T-cell (primary cell): ENCODE results near the gene SLC38A2. TPM values are rescaled to one million over a fixed set of nuclear protein-coding genes. Genes with fewer than 3 reads are reported as not detected.
"Not testable (repeated sequence)": the region's sequence is repeated elsewhere in the genome, so short reads cannot be mapped to it uniquely, and the experiment has no call there.

Experiments
- ATAC-seq, 4 experiments: fragments of 200-7000 bp in 3 of 4; fragments of 150-1000 bp in 1 of 4; cut with Tn5 transposase; replicated peaks in 1 of 4; 1 replicate in 3 of 4; 2 replicates in 1 of 4; pipeline ENCODE4 v1.10.0; 2021; ENCODE audit warnings: moderate library complexity in 3 of 4, mild to moderate bottlenecking in 2 of 4, moderate number of reproducible peaks in 1 of 4
- CTCF ChIA-PET, 2 donors: fragments of 300-600 bp; sonication (Branson Sonifier 250); formaldehyde crosslinking; loops; one replicate each; lab custom pipeline; 2022; ENCODE audit warnings: antibody characterized with exemption in 2 of 2; lab: Charles Lee
- POLR2A ChIA-PET, 2 donors: fragments of 300-600 bp; sonication (Branson Sonifier 250); formaldehyde crosslinking; loops; one replicate each; lab custom pipeline; 2022; ENCODE audit warnings: antibody characterized with exemption in 2 of 2; lab: Charles Lee
- DNase-seq, 35 experiments: peaks; one replicate each; pipeline versions ENCODE4 v3.0.0 to v3.0.0-alpha.2; 2013 to 2023
- H3K27ac ChIP-seq: one replicate; pipeline ENCODE4 v1.5.1; 2013; ENCODE audit warnings: low read length
- H3K27me3 ChIP-seq, 2 experiments: replicated peaks in 1 of 2; 1 replicate in 1 of 2; 2 replicates in 1 of 2; pipeline versions ENCODE4 v1.6.1 to v1.7.0; 2013; ENCODE audit warnings: low read length in 1 of 2, mixed read lengths in 1 of 2; ENCODE audit not compliant: control insufficient read depth in 2 of 2, insufficient read depth in 2 of 2; ENCODE audit errors: extremely low read depth in 1 of 2
- H3K36me3 ChIP-seq, 2 donors: 1 replicate in 1 of 2; 2 replicates in 1 of 2; pipeline versions ENCODE4 v1.6.1 to v1.7.0; 2013; ENCODE audit warnings: low read length in 1 of 2; ENCODE audit not compliant: control insufficient read depth in 2 of 2, insufficient read depth in 1 of 2; ENCODE audit errors: extremely low read depth in 1 of 2
- H3K4me1 ChIP-seq, 2 experiments: 1 replicate in 1 of 2; 2 replicates in 1 of 2; pipeline versions ENCODE4 v1.6.1 to v1.7.0; 2013; ENCODE audit warnings: low read length in 2 of 2, mixed read lengths in 1 of 2; ENCODE audit not compliant: insufficient read depth in 2 of 2, control insufficient read depth in 1 of 2; ENCODE audit errors: extremely low read depth in 1 of 2
- H3K4me3 ChIP-seq, 2 donors: 1 replicate in 1 of 2; 2 replicates in 1 of 2; pipeline versions ENCODE4 v1.5.1 to v1.7.0; 2013; ENCODE audit warnings: mild to moderate bottlenecking in 2 of 2, low read length in 1 of 2, moderate library complexity in 1 of 2; ENCODE audit not compliant: control insufficient read depth in 1 of 2; ENCODE audit errors: extremely low read depth in 1 of 2
- H3K9me3 ChIP-seq: 2 replicates; pipeline ENCODE4 v1.7.0; 2013
- H3K27ac Mint-ChIP-seq, 2 donors: one replicate each; pipeline ENCODE4 v1.8.0; 2020 to 2021; ENCODE audit warnings: mild to moderate bottlenecking in 2 of 2, mixed read lengths in 2 of 2
- H3K27me3 Mint-ChIP-seq, 2 donors: one replicate each; pipeline ENCODE4 v1.8.0; 2021 to 2022; ENCODE audit warnings: mixed read lengths in 2 of 2
- H3K36me3 Mint-ChIP-seq: one replicate; pipeline ENCODE4 v1.8.0; 2021; ENCODE audit warnings: mixed read lengths
- H3K4me1 Mint-ChIP-seq, 3 donors: one replicate each; pipeline ENCODE4 v1.8.0; 2020 to 2022; ENCODE audit warnings: mixed read lengths in 3 of 3, mild to moderate bottlenecking in 1 of 3
- H3K4me3 Mint-ChIP-seq, 3 donors: one replicate each; pipeline ENCODE4 v1.8.0; 2020 to 2022; ENCODE audit warnings: mild to moderate bottlenecking in 3 of 3, mixed read lengths in 3 of 3, moderate library complexity in 3 of 3
- H3K9me3 Mint-ChIP-seq, 3 donors: one replicate each; pipeline ENCODE4 v1.8.0; 2020 to 2022; ENCODE audit warnings: mixed read lengths in 3 of 3
- WGBS: methylation state at CpG from one replicate; pipeline ENCODE4 v1.1.5; 2013; ENCODE audit warnings: missing lambda C conversion rate; ENCODE audit not compliant: insufficient coverage; 5-methylcytosine and 5-hydroxymethylcytosine counted together
- total RNA-seq, 35 experiments: library from RNA in 6 of 35; stranded (reverse) in 6 of 35; fragments of 120-200 nt in 1 of 35; gene quantifications; one replicate each; pipeline versions ENCODE4 v1.2.1 to v1.2.4 and lab custom pipeline; 2013 to 2026

The SLC38A2 gene
- total RNA-seq, 5 donors from 2014 or later (not counting 1 experiment from before 2014, with no cell fraction given) = 165 to 265 (median 217) TPM

DNA sequence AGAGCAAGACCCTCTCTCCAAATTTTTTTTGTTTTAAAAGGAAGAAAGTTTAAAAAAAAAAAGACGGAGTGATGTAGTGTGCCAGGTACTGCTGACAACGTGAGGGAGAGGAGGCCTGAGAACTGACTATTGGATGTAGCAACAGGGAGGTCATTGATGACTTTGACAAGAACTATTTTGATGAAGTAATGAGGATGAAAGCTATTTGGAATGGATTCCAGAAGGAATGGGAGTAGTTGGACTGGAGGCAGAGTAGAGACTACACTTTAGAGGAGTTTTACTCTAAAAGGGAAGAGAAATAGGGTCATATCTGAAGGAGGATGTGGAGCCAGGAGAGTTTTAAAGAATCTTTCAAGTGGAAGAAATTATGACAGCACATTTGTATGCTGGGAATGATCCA, 27.8 kb upstream of the SLC38A2 start:
- 100% methylated on average over 2 of the region's 2 CpGs for WGBS
- ChIA-PET CTCF (interaction anchor here (0.6 to 0.7 kb wide), 2 partner anchors 138 to 420 kb away, joined by 3 read pairs; no protein-coding TSS in a partner anchor), POLR2A (no interaction called here)
- DNase-seq (no peak), ATAC-seq (no peak)
- Mint-ChIP-seq H3K27me3 (no peaks in the 10 kb centered on the region), H3K36me3 (peaks cover 3% of the 10 kb centered on the region), H3K4me3 (no peak overlapping the region), H3K9me3 (peaks cover 0 to 5% (median 0%) of the 10 kb centered on the region in 3 donors), H3K27ac (no peak overlapping the region), H3K4me1 (peaks cover 55 to 58% (median 58%) of the 10 kb centered on the region in 3 donors)
- H3K9me3 ChIP-seq = no peaks in the 10 kb centered on the region
- H3K36me3 ChIP-seq = no peaks in the 10 kb centered on the region
- no peak overlapping the region for H3K4me3 ChIP-seq
- no peak overlapping the region for H3K27ac ChIP-seq
- peaks cover 0 to 24% of the 10 kb centered on the region in 2 experiments for H3K4me1 ChIP-seq
- no peaks in the 10 kb centered on the region for H3K27me3 ChIP-seq

DNA sequence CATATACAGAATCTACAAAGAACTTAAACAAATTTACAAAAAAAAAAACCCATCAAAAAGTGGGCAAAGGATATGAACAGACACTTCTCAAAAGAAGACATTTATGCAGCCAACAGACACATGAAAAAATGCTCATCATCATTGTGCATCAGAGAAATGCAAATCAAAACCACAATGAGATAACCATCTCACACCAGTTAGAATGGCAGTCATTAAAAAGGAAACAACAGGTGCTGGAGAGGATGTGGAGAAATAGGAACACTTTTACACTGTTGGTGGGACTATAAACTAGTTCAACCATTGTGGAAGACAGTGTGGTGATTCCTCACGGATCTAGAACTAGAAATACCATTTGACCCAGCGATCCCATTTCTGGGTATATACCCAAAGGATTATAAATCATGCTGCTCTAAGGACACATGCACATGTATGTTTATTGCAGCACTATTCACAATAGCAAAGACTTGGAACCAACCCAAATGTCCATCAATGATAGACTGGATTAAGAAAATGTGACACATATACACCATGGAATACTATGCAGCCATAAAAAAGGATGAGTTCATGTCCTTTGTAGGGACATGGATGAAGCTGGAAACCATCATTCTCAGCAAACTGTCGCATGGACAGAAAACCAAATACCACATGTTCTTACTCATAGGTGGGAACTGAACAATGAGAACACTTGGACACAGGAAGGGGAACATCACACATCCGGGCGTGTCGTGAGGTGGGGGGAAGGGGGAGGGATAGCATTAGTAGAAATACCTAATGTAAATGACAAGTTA, 27.1 kb upstream of the SLC38A2 start:
- H3K36me3 Mint-ChIP-seq, H3K27ac ChIP-seq, H3K4me3 ChIP-seq, H3K9me3 Mint-ChIP-seq, ATAC-seq, H3K9me3 ChIP-seq, H3K36me3 ChIP-seq, H3K27me3 Mint-ChIP-seq, H3K27me3 ChIP-seq: not testable (repeated sequence)
- peak in 2 of 35 experiments; percentile 2 to 43 for DNase-seq
- Mint-ChIP-seq H3K4me1 (peaks cover 51 to 52% (median 51%) of the 10 kb centered on the region in 3 donors), H3K4me3 (peak overlapping the region in 1 of 3 donors; percentile 1), H3K27ac (peak overlapping the region; percentile 17 to 61)
- no CpG with 5 or more reads among the region's 6 CpGs for WGBS
- CTCF ChIA-PET = interaction anchor here (0.7 kb wide), 2 partner anchors 419 to 446 kb away, joined by 3 to 4 read pairs; no protein-coding TSS in a partner anchor
- POLR2A ChIA-PET = interaction anchor here in 1 of 2 donors (0.7 kb wide), 1 partner anchor 55 kb away, joined by 3 read pairs; no protein-coding TSS in a partner anchor
- peaks cover 0 to 24% of the 10 kb centered on the region in 2 experiments for H3K4me1 ChIP-seq

DNA sequence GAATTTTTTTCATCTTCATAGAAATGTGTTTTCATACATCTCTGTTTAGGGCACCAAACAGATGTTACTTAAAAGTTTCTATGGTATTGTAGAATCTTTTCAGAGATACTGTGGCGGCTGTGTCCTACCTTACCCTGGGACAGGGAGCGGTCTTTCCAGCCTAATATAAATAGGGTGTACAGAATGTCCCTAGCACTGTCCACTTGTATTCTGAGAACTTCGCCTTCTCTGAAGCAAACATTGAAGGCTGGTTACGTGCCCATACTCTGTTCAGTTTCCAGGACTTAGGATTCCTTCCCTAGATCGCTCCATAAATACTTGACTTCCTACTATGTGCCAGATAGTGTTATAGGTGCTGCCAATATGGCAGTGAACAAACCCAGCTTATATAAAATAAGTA, 24.3 kb upstream of the SLC38A2 start:
- no peak overlapping the region for H3K27ac ChIP-seq
- Mint-ChIP-seq H3K4me1 (peaks cover 24 to 31% (median 30%) of the 10 kb centered on the region in 3 donors), H3K36me3 (peaks cover 19% of the 10 kb centered on the region), H3K27ac (no peak overlapping the region), H3K9me3 (peaks cover 0 to 5% (median 0%) of the 10 kb centered on the region in 3 donors), H3K4me3 (no peak overlapping the region), H3K27me3 (no peaks in the 10 kb centered on the region)
- no peaks in the 10 kb centered on the region for H3K36me3 ChIP-seq
- POLR2A ChIA-PET = no interaction called here
- H3K9me3 ChIP-seq = no peaks in the 10 kb centered on the region
- DNase-seq = no peak
- no peak overlapping the region for H3K4me3 ChIP-seq
- no peak for ATAC-seq
- CTCF ChIA-PET = no interaction called here
- peaks cover 0 to 2% of the 10 kb centered on the region in 2 experiments for H3K4me1 ChIP-seq
- 100% methylated on average over 1 of the region's 5 CpGs for WGBS
- no peaks in the 10 kb centered on the region for H3K27me3 ChIP-seq

DNA sequence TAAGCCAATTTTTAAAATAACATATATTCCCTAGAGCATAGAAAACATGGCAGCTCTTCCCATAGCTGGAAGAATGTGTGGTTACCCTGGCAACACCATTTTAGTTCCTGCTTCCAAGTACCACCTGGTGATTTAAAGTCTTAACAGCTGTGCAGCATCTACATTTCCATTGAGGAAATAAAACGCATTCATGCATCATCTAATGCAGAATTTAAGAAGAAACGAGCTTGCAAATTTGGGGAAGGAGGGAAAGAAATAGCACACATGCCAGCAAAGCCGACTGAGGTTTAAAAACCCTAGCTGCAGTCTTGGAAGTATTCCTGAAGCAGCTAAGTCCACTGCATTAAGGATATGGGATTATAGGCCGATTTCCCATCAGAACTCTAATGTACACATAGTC, 22.8 kb upstream of the SLC38A2 start:
- peaks cover 24 to 32% (median 28%) of the 10 kb centered on the region in 3 donors for H3K4me1 Mint-ChIP-seq
- whole genome bisulfite sequencing = 94% methylated on average over 2 of the region's 4 CpGs
- H3K27me3 Mint-ChIP-seq = no peaks in the 10 kb centered on the region
- Histone ChIP-seq H3K9me3 (no peaks in the 10 kb centered on the region), H3K4me1 (peaks cover 0 to 1% of the 10 kb centered on the region in 2 experiments), H3K27ac (no peak overlapping the region), H3K36me3 (peaks cover 4% of the 10 kb centered on the region in 2 donors), H3K27me3 (no peaks in the 10 kb centered on the region), H3K4me3 (no peak overlapping the region)
- ChIA-PET POLR2A (no interaction called here), CTCF (interaction anchor here in 1 of 2 donors (1.1 kb wide), 1 partner anchor 42 kb away, joined by 3 read pairs; no protein-coding TSS in a partner anchor)
- ATAC-seq = no peak
- H3K4me3 Mint-ChIP-seq = no peak overlapping the region
- H3K27ac Mint-ChIP-seq = no peak overlapping the region
- no peak for DNase-seq
- peaks cover 32% of the 10 kb centered on the region for H3K36me3 Mint-ChIP-seq
- H3K9me3 Mint-ChIP-seq = peaks cover 0 to 2% (median 0%) of the 10 kb centered on the region in 3 donors

DNA sequence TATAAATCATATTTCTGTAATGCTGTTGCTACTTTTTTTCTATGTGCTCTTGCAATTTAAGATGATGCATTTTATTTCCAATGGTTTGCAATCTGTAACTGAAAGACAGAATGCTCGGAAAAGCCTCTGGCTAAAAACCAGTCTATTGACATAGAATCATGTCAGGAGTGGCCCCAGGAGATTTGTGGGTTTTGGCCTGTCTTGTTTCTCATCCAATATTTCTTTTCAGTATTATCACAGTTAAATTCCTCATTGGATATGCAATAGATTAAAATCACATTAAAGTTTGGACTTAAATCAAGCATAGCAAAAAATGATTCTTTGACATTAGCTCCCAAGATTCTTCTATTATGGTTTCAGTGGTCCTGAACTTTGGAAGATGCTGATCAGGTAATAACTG, 19.1 kb upstream of the SLC38A2 start:
- Mint-ChIP-seq H3K27me3 (no peaks in the 10 kb centered on the region), H3K36me3 (peaks cover 37% of the 10 kb centered on the region), H3K4me1 (peaks cover 30 to 34% (median 31%) of the 10 kb centered on the region in 3 donors), H3K4me3 (no peak overlapping the region), H3K9me3 (no peaks in the 10 kb centered on the region), H3K27ac (no peak overlapping the region)
- peaks cover 4% of the 10 kb centered on the region in 2 donors for H3K36me3 ChIP-seq
- DNase-seq (no peak), ATAC-seq (no peak)
- POLR2A ChIA-PET = interaction anchor here in 1 of 2 donors (0.8 kb wide), 1 partner anchor 8 kb away, joined by 3 read pairs; no protein-coding TSS in a partner anchor
- no peaks in the 10 kb centered on the region for H3K9me3 ChIP-seq
- WGBS = 100% methylated on average over 1 of the region's 1 CpG
- no peaks in the 10 kb centered on the region for H3K27me3 ChIP-seq
- H3K4me3 ChIP-seq = no peak overlapping the region
- CTCF ChIA-PET = interaction anchor here in 1 of 2 donors (0.5 kb wide), 1 partner anchor 123 kb away, joined by 3 read pairs; no protein-coding TSS in a partner anchor
- H3K4me1 ChIP-seq = peaks cover 11 to 32% of the 10 kb centered on the region in 2 experiments
- no peak overlapping the region for H3K27ac ChIP-seq

DNA sequence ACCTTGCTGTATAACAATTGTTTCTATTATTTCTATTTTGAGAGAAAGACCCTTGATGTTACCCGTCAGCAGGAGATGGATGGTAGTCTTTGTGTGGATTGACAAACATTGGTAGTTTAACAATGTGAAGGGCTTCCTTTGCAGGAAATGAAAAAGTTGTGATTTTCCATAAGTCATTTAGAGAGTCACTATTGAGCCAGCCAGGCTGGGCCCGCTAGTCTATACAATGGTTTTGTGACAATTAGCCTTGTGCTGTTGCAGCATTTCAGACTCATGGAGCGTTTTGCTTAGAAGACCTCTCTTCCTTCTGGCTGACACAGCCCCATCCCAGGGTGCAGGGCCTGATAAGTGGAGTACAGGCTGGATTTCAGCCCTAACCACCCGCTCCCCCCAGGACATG, 18.3 kb upstream of the SLC38A2 start:
- ATAC-seq (no peak), DNase-seq (no peak)
- ChIA-PET POLR2A (no interaction called here), CTCF (no interaction called here)
- Mint-ChIP-seq H3K4me3 (no peak overlapping the region), H3K9me3 (no peaks in the 10 kb centered on the region), H3K36me3 (peaks cover 37% of the 10 kb centered on the region), H3K27me3 (no peaks in the 10 kb centered on the region), H3K4me1 (peaks cover 30 to 34% (median 33%) of the 10 kb centered on the region in 3 donors), H3K27ac (no peak overlapping the region)
- WGBS = 75% methylated on average over 2 of the region's 4 CpGs
- no peak overlapping the region for H3K4me3 ChIP-seq
- H3K9me3 ChIP-seq = no peaks in the 10 kb centered on the region
- H3K27ac ChIP-seq = no peak overlapping the region
- no peaks in the 10 kb centered on the region for H3K27me3 ChIP-seq
- peaks cover 4% of the 10 kb centered on the region in 2 donors for H3K36me3 ChIP-seq
- H3K4me1 ChIP-seq = peaks cover 11 to 39% of the 10 kb centered on the region in 2 experiments
